Panc1 (cell line): ENCODE results near the gene CHAF1B. TPM values are rescaled to one million over a fixed set of nuclear protein-coding genes. Genes with fewer than 3 reads are reported as not detected.

ENCODE experiments used
- ATAC-seq: fragments of 200-7000 bp; cut with Tn5 transposase; 2 replicates; pipeline ENCODE4 v1.9.1; 2020; ENCODE audit warnings: mild to moderate bottlenecking, moderate library complexity
- BruUV-seq: library from RNA; stranded (reverse); fragments of 400-500 nt; replicated peaks from 2 replicates; lab custom pipeline; 2021; lab: Mats Ljungman, UMichigan
- CTCF ChIA-PET: fragments of 300-600 bp; sonication (Branson Sonifier 250); formaldehyde crosslinking; loops from one replicate; lab custom pipeline; 2022; ENCODE audit warnings: antibody characterized with exemption; lab: Charles Lee
- POLR2A ChIA-PET: fragments of 300-600 bp; sonication (Branson Sonifier 250); formaldehyde crosslinking; loops from one replicate; lab custom pipeline; 2022; ENCODE audit warnings: antibody characterized with exemption; lab: Charles Lee
- DNase-seq: peaks from one replicate; pipeline ENCODE4 v3.0.0-alpha.2; 2010; ENCODE audit warnings: low read depth, low spot score
- H3K27ac ChIP-seq: 2 replicates; pipeline ENCODE4 v1.5.1; 2011; ENCODE audit warnings: mild to moderate bottlenecking, low read length, inconsistent platforms
- H3K27me3 ChIP-seq: fragments of 200-500 bp; sonication (Bioruptor generic); 2 replicates; pipeline ENCODE4 v1.6.0; 2014; ENCODE audit warnings: low read length, inconsistent platforms; ENCODE audit not compliant: control insufficient read depth, insufficient read depth
- H3K36me3 ChIP-seq: fragments of 200-500 bp; sonication (Bioruptor generic); 2 replicates; pipeline ENCODE4 v1.5.1; 2014; ENCODE audit warnings: inconsistent platforms, mild to moderate bottlenecking, low read length, moderate library complexity; ENCODE audit not compliant: control insufficient read depth, insufficient read depth
- H3K4me1 ChIP-seq: 2 replicates; pipeline ENCODE4 v1.5.1; 2011; ENCODE audit warnings: inconsistent platforms, mild to moderate bottlenecking, low read length, moderate library complexity; ENCODE audit not compliant: control insufficient read depth, insufficient read depth
- H3K4me3 ChIP-seq, 2 experiments: 2 replicates each; pipeline ENCODE4 v1.5.1; 2011 to 2012; ENCODE audit warnings: low read depth in 2 of 2, low read length in 2 of 2, mild to moderate bottlenecking in 2 of 2, inconsistent platforms in 1 of 2, moderate library complexity in 1 of 2
- H3K9me3 ChIP-seq: fragments of 200-500 bp; sonication (Bioruptor generic); 2 replicates; pipeline ENCODE4 v1.5.1; 2014; ENCODE audit warnings: low read depth, mild to moderate bottlenecking, inconsistent platforms, low read length, moderate library complexity; ENCODE audit not compliant: control insufficient read depth, insufficient read depth
- CTCF ChIP-seq: fragments of 450-650 bp; IDR thresholded peaks from 2 replicates; pipeline ENCODE4 v1.5.1; 2017; ENCODE audit warnings: mild to moderate bottlenecking
- POLR2AphosphoS5 ChIP-seq: IDR thresholded peaks from 2 replicates; pipeline ENCODE4 v1.6.1; 2012; ENCODE audit warnings: mild to moderate bottlenecking, low read depth, low read length, moderate library complexity
- REST ChIP-seq, 2 experiments: IDR thresholded peaks; 2 replicates each; pipeline ENCODE4 v1.6.1; 2011 to 2012; ENCODE audit warnings: low read depth in 2 of 2, control low read depth in 1 of 2, low read length in 1 of 2, mild to moderate bottlenecking in 1 of 2, moderate library complexity in 1 of 2; ENCODE audit not compliant: insufficient read depth in 1 of 2
- SIN3A ChIP-seq: IDR thresholded peaks from 2 replicates; pipeline ENCODE4 v1.6.1; 2012; ENCODE audit warnings: low read depth, mild to moderate bottlenecking, low read length, moderate library complexity, borderline replicate concordance; ENCODE audit not compliant: insufficient read depth
- TCF7L2 ChIP-seq: IDR thresholded peaks from 2 replicates; pipeline ENCODE4 v1.6.1; 2011; ENCODE audit warnings: mild to moderate bottlenecking, low read depth, low read length, inconsistent platforms
- in situ Hi-C: cut with HindIII; loops from 2 replicates; pipeline ENCODE4 v1.10.0; 2016; ENCODE audit warnings: low sequenced_read_pairs, low pct_unique_long_range_greater_than_20kb
- intact Hi-C: fragments of 100-400 bp; cut with micrococcal nuclease; formaldehyde crosslinking; loops from one replicate; pipeline ENCODE4 v1.10.0; 2022; ENCODE audit not compliant: unreplicated experiment
- total RNA-seq: library from RNA; stranded (reverse); gene quantifications from one replicate; pipeline ENCODE4 v1.2.1, GENCODE V29; 2021; ENCODE audit not compliant: unreplicated experiment

Gene CHAF1B
- total RNA-seq, 1 experiment from 2014 or later = 18.4 TPM

- Histone ChIP-seq H3K9me3 (no peaks in the 10 kb centered on the region), H3K4me1 (no peaks in the 10 kb centered on the region), H3K36me3 (peaks cover 9% of the 10 kb centered on the region), H3K27me3 (no peaks in the 10 kb centered on the region), H3K4me3 (no peak overlapping the region), H3K27ac (no peak overlapping the region)
- TF ChIP-seq SIN3A (no peak), TCF7L2 (no peak), CTCF (no peak), REST (IDR thresholded peaks at IDR 0.05; ENCODE audit: insufficient read depth in 1 of 2, low read depth in 2 of 2, low read length in 1 of 2) (no peak), POLR2AphosphoS5 (no peak)
- in situ Hi-C loops = no loop called here
- CTCF ChIA-PET = no interaction called here
- no TSS peak for BruUV-seq
- POLR2A ChIA-PET = no interaction called here
- no peak for DNase-seq
- intact Hi-C loops = no loop called here
- no peak for ATAC-seq
These were observed 30.1 kb upstream of the CHAF1B start for GRCh38 chr21:36354918-36355680.

GRCh38 chr21:36355868-36356267 is 29.3 kb upstream of the CHAF1B start:
- in situ Hi-C loops = no loop called here
- no peak for DNase-seq
- Histone ChIP-seq H3K4me3 (no peak overlapping the region), H3K27ac (no peak overlapping the region), H3K27me3 (no peaks in the 10 kb centered on the region), H3K9me3 (no peaks in the 10 kb centered on the region), H3K36me3 (peaks cover 9% of the 10 kb centered on the region; the same call in 1 of the 2 replicates), H3K4me1 (no peaks in the 10 kb centered on the region)
- ATAC-seq = no peak
- no peak for TF ChIP-seq CTCF
- no peak for TF ChIP-seq REST (IDR thresholded peaks at IDR 0.05; ENCODE audit: insufficient read depth in 1 of 2, low read depth in 2 of 2, low read length in 1 of 2)
- no peak for TF ChIP-seq POLR2AphosphoS5
- no peak for TF ChIP-seq TCF7L2
- TF ChIP-seq SIN3A = no peak
- CTCF ChIA-PET = no interaction called here
- POLR2A ChIA-PET = interaction anchor here (0.5 to 0.7 kb wide), 2 partner anchors 31 to 195 kb away, joined by 5 to 6 read pairs; no protein-coding TSS in a partner anchor
- BruUV-seq = no TSS peak
- intact Hi-C loops = no loop called here
